ENCODE results near the gene CASP10.

DNA sequence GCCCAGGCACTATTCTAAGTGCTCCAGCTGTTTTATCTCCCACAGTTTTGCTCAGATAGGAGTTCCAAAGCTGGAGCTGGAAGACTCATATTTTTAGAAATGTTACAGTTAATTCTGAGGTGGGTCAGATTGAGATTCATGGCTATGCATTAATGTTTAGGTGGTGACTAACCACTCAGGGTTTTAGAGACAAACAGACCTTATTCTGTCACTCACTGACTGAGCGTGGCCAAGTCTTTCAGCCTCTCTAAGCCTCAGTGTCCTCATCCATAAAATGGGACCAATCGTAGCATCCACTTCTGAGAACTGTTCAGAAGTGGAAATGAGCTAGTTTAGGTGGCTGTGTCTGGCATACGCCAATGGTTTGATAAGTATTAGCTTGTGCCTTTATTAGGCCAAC lies 73.1 kb downstream of the CASP10 start:
- TF ChIP-seq KLF16 (CRISPR knock-in tag; IDR thresholded peaks at IDR 0.05) (no peak), POLR2AphosphoS5 (IDR thresholded peaks at IDR 0.05; ENCODE audit: low read depth, low read length) (no peak), ZNF432 (CRISPR knock-in tag; IDR thresholded peaks at IDR 0.05; ENCODE audit: borderline replicate concordance) (no peak), TCF7 (IDR thresholded peaks at IDR 0.05; ENCODE audit: low read depth) (no peak), ZNF569 (CRISPR knock-in tag; IDR thresholded peaks at IDR 0.05; ENCODE audit: borderline replicate concordance) (no peak), ZBTB7B (CRISPR knock-in tag; IDR thresholded peaks at IDR 0.05) (no peak), EED (CRISPR knock-in tag; IDR thresholded peaks at IDR 0.05) (no peak), PRDM15 (CRISPR knock-in tag; IDR thresholded peaks at IDR 0.05) (no peak), ZBTB44 (CRISPR knock-in tag; IDR thresholded peaks at IDR 0.05) (no peak), HNF4G (IDR thresholded peaks at IDR 0.05; ENCODE audit: borderline replicate concordance, low read depth, low read length) (no peak), HNF4G (CRISPR knock-in tag; IDR thresholded peaks at IDR 0.05; ENCODE audit: borderline replicate concordance, low read depth) (no peak), ZNF784 (CRISPR knock-in tag; IDR thresholded peaks at IDR 0.05; ENCODE audit: borderline replicate concordance) (no peak), ZNF484 (CRISPR knock-in tag; IDR thresholded peaks at IDR 0.05; ENCODE audit: borderline replicate concordance, low read depth) (no peak)
- TF ChIP-seq, protein P1, sequence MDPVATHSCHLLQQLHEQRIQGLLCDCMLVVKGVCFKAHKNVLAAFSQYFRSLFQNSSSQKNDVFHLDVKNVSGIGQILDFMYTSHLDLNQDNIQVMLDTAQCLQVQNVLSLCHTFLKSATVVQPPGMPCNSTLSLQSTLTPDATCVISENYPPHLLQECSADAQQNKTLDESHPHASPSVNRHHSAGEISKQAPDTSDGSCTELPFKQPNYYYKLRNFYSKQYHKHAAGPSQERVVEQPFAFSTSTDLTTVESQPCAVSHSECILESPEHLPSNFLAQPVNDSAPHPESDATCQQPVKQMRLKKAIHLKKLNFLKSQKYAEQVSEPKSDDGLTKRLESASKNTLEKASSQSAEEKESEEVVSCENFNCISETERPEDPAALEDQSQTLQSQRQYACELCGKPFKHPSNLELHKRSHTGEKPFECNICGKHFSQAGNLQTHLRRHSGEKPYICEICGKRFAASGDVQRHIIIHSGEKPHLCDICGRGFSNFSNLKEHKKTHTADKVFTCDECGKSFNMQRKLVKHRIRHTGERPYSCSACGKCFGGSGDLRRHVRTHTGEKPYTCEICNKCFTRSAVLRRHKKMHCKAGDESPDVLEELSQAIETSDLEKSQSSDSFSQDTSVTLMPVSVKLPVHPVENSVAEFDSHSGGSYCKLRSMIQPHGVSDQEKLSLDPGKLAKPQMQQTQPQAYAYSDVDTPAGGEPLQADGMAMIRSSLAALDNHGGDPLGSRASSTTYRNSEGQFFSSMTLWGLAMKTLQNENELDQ (CRISPR knock-in tag; IDR thresholded peaks at IDR 0.05; ENCODE audit: borderline replicate concordance) = no peak
- TF ChIP-seq, protein P2, sequence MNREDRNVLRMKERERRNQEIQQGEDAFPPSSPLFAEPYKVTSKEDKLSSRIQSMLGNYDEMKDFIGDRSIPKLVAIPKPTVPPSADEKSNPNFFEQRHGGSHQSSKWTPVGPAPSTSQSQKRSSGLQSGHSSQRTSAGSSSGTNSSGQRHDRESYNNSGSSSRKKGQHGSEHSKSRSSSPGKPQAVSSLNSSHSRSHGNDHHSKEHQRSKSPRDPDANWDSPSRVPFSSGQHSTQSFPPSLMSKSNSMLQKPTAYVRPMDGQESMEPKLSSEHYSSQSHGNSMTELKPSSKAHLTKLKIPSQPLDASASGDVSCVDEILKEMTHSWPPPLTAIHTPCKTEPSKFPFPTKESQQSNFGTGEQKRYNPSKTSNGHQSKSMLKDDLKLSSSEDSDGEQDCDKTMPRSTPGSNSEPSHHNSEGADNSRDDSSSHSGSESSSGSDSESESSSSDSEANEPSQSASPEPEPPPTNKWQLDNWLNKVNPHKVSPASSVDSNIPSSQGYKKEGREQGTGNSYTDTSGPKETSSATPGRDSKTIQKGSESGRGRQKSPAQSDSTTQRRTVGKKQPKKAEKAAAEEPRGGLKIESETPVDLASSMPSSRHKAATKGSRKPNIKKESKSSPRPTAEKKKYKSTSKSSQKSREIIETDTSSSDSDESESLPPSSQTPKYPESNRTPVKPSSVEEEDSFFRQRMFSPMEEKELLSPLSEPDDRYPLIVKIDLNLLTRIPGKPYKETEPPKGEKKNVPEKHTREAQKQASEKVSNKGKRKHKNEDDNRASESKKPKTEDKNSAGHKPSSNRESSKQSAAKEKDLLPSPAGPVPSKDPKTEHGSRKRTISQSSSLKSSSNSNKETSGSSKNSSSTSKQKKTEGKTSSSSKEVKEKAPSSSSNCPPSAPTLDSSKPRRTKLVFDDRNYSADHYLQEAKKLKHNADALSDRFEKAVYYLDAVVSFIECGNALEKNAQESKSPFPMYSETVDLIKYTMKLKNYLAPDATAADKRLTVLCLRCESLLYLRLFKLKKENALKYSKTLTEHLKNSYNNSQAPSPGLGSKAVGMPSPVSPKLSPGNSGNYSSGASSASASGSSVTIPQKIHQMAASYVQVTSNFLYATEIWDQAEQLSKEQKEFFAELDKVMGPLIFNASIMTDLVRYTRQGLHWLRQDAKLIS (CRISPR knock-in tag; IDR thresholded peaks at IDR 0.05) = no peak

All from HepG2 (cell line).